Transverse colon (tissue), 4 donors: ENCODE results near the gene ACOX2. TPM values are rescaled to one million over a fixed set of nuclear protein-coding genes. Genes with fewer than 3 reads are reported as not detected.

ENCODE experiments used
- DNase-seq: peaks from one replicate; pipeline ENCODE4 v3.0.0-alpha.2; 2019
- H3K27ac ChIP-seq, 4 donors: fragments of 200-600 bp; sonication (generic); 2 replicates each; pipeline ENCODE4 v1.5.1; 2016 to 2018; ENCODE audit warnings: inconsistent platforms in 4 of 4
- H3K27me3 ChIP-seq: fragments of 200-600 bp; sonication (generic); 2 replicates; pipeline ENCODE4 v1.5.1; 2017; ENCODE audit warnings: inconsistent platforms
- H3K36me3 ChIP-seq, 4 donors: fragments of 200-600 bp; sonication (generic); 2 replicates each; pipeline ENCODE4 v1.5.1; 2017 to 2019; ENCODE audit warnings: inconsistent platforms in 4 of 4
- H3K4me1 ChIP-seq, 4 donors: fragments of 200-600 bp; sonication (generic); 2 replicates each; pipeline ENCODE4 v1.5.1; 2017 to 2020; ENCODE audit warnings: inconsistent platforms in 4 of 4
- H3K4me3 ChIP-seq, 4 donors: fragments of 200-600 bp; sonication (generic); 1 replicate in 1 of 4; 2 replicates in 3 of 4; pipeline versions ENCODE4 v1.5.1 to v1.6.1; 2017 to 2019; ENCODE audit warnings: inconsistent platforms in 4 of 4
- H3K9me3 ChIP-seq, 2 donors: fragments of 200-600 bp; sonication (generic); 2 replicates each; pipeline ENCODE4 v1.5.1; 2017 to 2019; ENCODE audit warnings: inconsistent platforms in 2 of 2
- CTCF ChIP-seq, 5 experiments: fragments of 200-600 bp in 3 of 5; fragments of 450-650 bp in 2 of 5; sonication (generic) in 3 of 5; IDR thresholded peaks; 1 replicate in 2 of 5; 2 replicates in 3 of 5; pipeline ENCODE4 v1.5.1; 2016 to 2017; ENCODE audit warnings: antibody characterized with exemption in 5 of 5, inconsistent platforms in 3 of 5, mild to moderate bottlenecking in 2 of 5, moderate library complexity in 1 of 5
- EP300 ChIP-seq: sonication (generic); formaldehyde crosslinking; IDR thresholded peaks from one replicate; pipeline ENCODE4 v1.6.1; 2017; ENCODE audit warnings: antibody characterized with exemption, low read depth
- POLR2A ChIP-seq: fragments of 450-650 bp; IDR thresholded peaks from one replicate; pipeline ENCODE4 v1.6.1; 2016; ENCODE audit warnings: antibody characterized with exemption, mild to moderate bottlenecking, moderate library complexity
- POLR2AphosphoS5 ChIP-seq, 3 donors: sonication (generic); formaldehyde crosslinking; IDR thresholded peaks; one replicate each; pipeline ENCODE4 v1.6.1; 2016; ENCODE audit warnings: antibody characterized with exemption in 3 of 3
- WGBS, 2 donors: methylation state at CpG; one replicate each; pipeline ENCODE4 v1.1.5; 2018; ENCODE audit warnings: low coverage in 1 of 2; 5-methylcytosine and 5-hydroxymethylcytosine counted together
- in situ Hi-C, 4 donors: fragments of 200-750 bp; cut with MboI; loops; one replicate each; pipeline versions ENCODE4 v1.15.0 to v1.15.1; 2017; ENCODE audit warnings: low sequenced_read_pairs in 3 of 4, low pct_ligation_motif_present in 1 of 4, low pct_unique_long_range_greater_than_20kb in 1 of 4
- intact Hi-C: fragments of 100-400 bp; cut with DNase I; formaldehyde crosslinking; loops from one replicate; pipeline ENCODE4 v1.15.1; 2023; ENCODE audit warnings: low total_unique reads
- total RNA-seq, 4 donors: library from RNA; depleted of rRNA; stranded (reverse); fragments of >200 nt; gene quantifications; one replicate each; pipeline ENCODE4 v1.1.0, GENCODE V29; 2016

ACOX2 gene
- total RNA-seq, 4 donors from 2014 or later = 28.3 to 125 (median 37.9) TPM

GRCh38 chr3:58563386-58564035 lies 26.5 kb upstream of the ACOX2 start:
- intact Hi-C loops = no loop called here
- Histone ChIP-seq H3K27me3 (no peaks in the 10 kb centered on the region), H3K9me3 (no peaks in the 10 kb centered on the region), H3K4me1 (peaks cover 0 to 3% (median 0%) of the 10 kb centered on the region in 4 donors), H3K36me3 (no peaks in the 10 kb centered on the region), H3K27ac (no peak overlapping the region), H3K4me3 (no peak overlapping the region)
- in situ Hi-C loops = no loop called here
- TF ChIP-seq POLR2A = no peak
- no peak for TF ChIP-seq CTCF (IDR thresholded peaks at IDR 0.05)
- no peak for TF ChIP-seq POLR2AphosphoS5 (IDR thresholded peaks at IDR 0.05)
- no peak for TF ChIP-seq EP300
- 86 to 87% methylated on average over 5 to 6 of the region's 6 CpGs for WGBS, 2 donors
- no peak for DNase-seq

GRCh38 chr3:58562498-58562897 lies 25.5 kb upstream of the ACOX2 start:
- WGBS, 2 donors = 76 to 90% methylated on average over 2 to 4 of the region's 4 CpGs
- Histone ChIP-seq H3K36me3 (no peaks in the 10 kb centered on the region), H3K27ac (no peak overlapping the region), H3K4me1 (peaks cover 0 to 8% (median 1%) of the 10 kb centered on the region in 4 donors), H3K9me3 (no peaks in the 10 kb centered on the region), H3K4me3 (no peak overlapping the region), H3K27me3 (no peaks in the 10 kb centered on the region)
- intact Hi-C loops = no loop called here
- in situ Hi-C loops = no loop called here
- DNase-seq = no peak
- TF ChIP-seq CTCF (IDR thresholded peaks at IDR 0.05) (no peak), POLR2AphosphoS5 (IDR thresholded peaks at IDR 0.05) (no peak), POLR2A (no peak), EP300 (no peak)

GRCh38 chr3:58560771-58561311 lies 23.9 kb upstream of the ACOX2 start:
- Histone ChIP-seq H3K36me3 (no peaks in the 10 kb centered on the region), H3K27me3 (no peaks in the 10 kb centered on the region), H3K4me1 (peaks cover 0 to 9% (median 1%) of the 10 kb centered on the region in 4 donors), H3K4me3 (no peak overlapping the region), H3K27ac (no peak overlapping the region), H3K9me3 (no peaks in the 10 kb centered on the region)
- intact Hi-C loops = no loop called here
- TF ChIP-seq POLR2A = no peak
- no peak for TF ChIP-seq POLR2AphosphoS5 (IDR thresholded peaks at IDR 0.05)
- no peak for TF ChIP-seq EP300
- TF ChIP-seq CTCF (IDR thresholded peaks at IDR 0.05) = no peak
- in situ Hi-C loops = no loop called here
- no peak for DNase-seq
- 80% methylated on average over 12 of the region's 12 CpGs; no CpG with 5 or more reads in 1 of the 2 donors for WGBS, 2 donors

- WGBS, 2 donors = 59 to 85% methylated on average over 3 to 5 of the region's 5 CpGs
- DNase-seq = no peak
- intact Hi-C loops (no loop called here), in situ Hi-C loops (no loop called here)
- Histone ChIP-seq H3K36me3 (no peaks in the 10 kb centered on the region), H3K4me3 (no peak overlapping the region), H3K9me3 (no peaks in the 10 kb centered on the region), H3K4me1 (peaks cover 0 to 6% (median 1%) of the 10 kb centered on the region in 4 donors), H3K27me3 (no peaks in the 10 kb centered on the region), H3K27ac (no peak overlapping the region)
- TF ChIP-seq EP300 = no peak
- no peak for TF ChIP-seq CTCF (IDR thresholded peaks at IDR 0.05)
- TF ChIP-seq POLR2AphosphoS5 (IDR thresholded peaks at IDR 0.05) = no peak
- no peak for TF ChIP-seq POLR2A
Observed at GRCh38 chr3:58559586-58559985, 22.6 kb upstream of the ACOX2 start.
